ENCODE results near the gene SYT5.

GRCh38 chr19:55213547-55213946, 33.5 kb upstream of the SYT5 start:
- TF ChIP-seq CTCF (IDR thresholded peaks at IDR 0.05) (no peak), ZFX (IDR thresholded peaks at IDR 0.05; ENCODE audit: borderline replicate concordance) (no peak)

Data from 22Rv1 (cell line).